Measurements from ENCODE around the gene ST6GALNAC6. TPM values are rescaled to one million over a fixed set of nuclear protein-coding genes. Genes with fewer than 3 reads are reported as not detected.

ST6GALNAC6 gene
- total and polyA plus RNA-seq, 2 of the 8 experiments (the other 6 are each of a cell fraction or from before 2014, with no cell fraction given), result 43.7 to 64.4 TPM

GRCh38 chr9:127947841-127948710, 48.7 kb upstream of the ST6GALNAC6 start:
- Histone ChIP-seq H4K5ac (ENCODE audit: insufficient read length, low read depth, low read length) (no peak overlapping the region), H3K4me2 (ENCODE audit: insufficient read depth in 1 of 2, low read depth in 2 of 2, low read length in 2 of 2) (no peak overlapping the region), H3K14ac (ENCODE audit: insufficient read length) (no peak overlapping the region), H3K56ac (replicated peaks; ENCODE audit: insufficient read length, low read depth, low read length) (no peak overlapping the region), H3K79me2 (ENCODE audit: control insufficient read depth in 1 of 2, insufficient read depth in 2 of 2, low read length in 2 of 2) (peaks cover 0 to 15% of the 10 kb centered on the region in 2 experiments; a peak in 1 of 4 replicates), H4K8ac (ENCODE audit: extremely low read depth, insufficient read depth, low read length) (no peak overlapping the region), H2BK20ac (ENCODE audit: low read length) (no peak overlapping the region), H2BK120ac (replicated peaks; ENCODE audit: low read depth, low read length) (no peak overlapping the region), H3K9me3 (ENCODE audit: insufficient read depth in 2 of 2, low read depth in 1 of 2, low read length in 1 of 2) (no peaks in the 10 kb centered on the region), H2BK15ac (ENCODE audit: low read length) (no peak overlapping the region), H4K91ac (replicated peaks; ENCODE audit: insufficient read length, low read length) (no peak overlapping the region), H3K23me2 (ENCODE audit: low read depth, low read length) (no peaks in the 10 kb centered on the region), H2AFZ (ENCODE audit: low read length) (no peak overlapping the region), H3K9ac (replicated peaks in 1 of 4; ENCODE audit: extremely low read depth in 1 of 4, low read depth in 3 of 4, low read length in 3 of 4) (no peak overlapping the region), H3K27ac (ENCODE audit: low read depth, low read length) (peak overlapping the region; percentile 15; the same call in 1 of the 2 replicates), H3K36me3 (ENCODE audit: control insufficient read depth in 2 of 4, insufficient read depth in 4 of 4, low read length in 3 of 4) (peaks cover 4 to 13% (median 6%) of the 10 kb centered on the region in 4 experiments; a peak in 7 of 8 replicates), H4K20me1 (replicated peaks in 1 of 2; ENCODE audit: control insufficient read depth in 1 of 2, insufficient read depth in 2 of 2, low read length in 2 of 2) (peaks cover 15 to 20% of the 10 kb centered on the region in 2 experiments), H3K4me3 (ENCODE audit: extremely low read depth in 1 of 4, insufficient read depth in 2 of 4, low read depth in 3 of 4, low read length in 4 of 4) (no peak overlapping the region), H3K23ac (ENCODE audit: insufficient read length) (no peak overlapping the region), H3K27me3 (replicated peaks in 1 of 4; ENCODE audit: control insufficient read depth in 3 of 4, extremely low read depth in 1 of 4, insufficient read depth in 3 of 4, low read length in 3 of 4) (no peaks in the 10 kb centered on the region), H3K4me1 (replicated peaks in 1 of 4; ENCODE audit: control insufficient read depth in 3 of 4, insufficient read depth in 4 of 4, low read length in 3 of 4) (peaks cover 0 to 8% (median 1%) of the 10 kb centered on the region in 4 experiments; a peak in 4 of 7 replicates), H3K79me1 (ENCODE audit: low read depth, low read length) (peaks cover 9% of the 10 kb centered on the region; the same call in 1 of the 2 replicates), H3K4ac (replicated peaks; ENCODE audit: insufficient read length, low read depth, low read length) (no peak overlapping the region), H2BK5ac (ENCODE audit: low read depth, low read length) (peak overlapping the region; percentile 53; the same call in 1 of the 2 replicates), H2BK12ac (ENCODE audit: low read depth, low read length) (no peak overlapping the region), H2AK5ac (ENCODE audit: low read depth, low read length) (no peak overlapping the region), H3K18ac (ENCODE audit: extremely low read depth, low read length) (no peak overlapping the region)
- CTCF ChIA-PET (ENCODE audit: partially characterized antibody), result interaction anchor here (0.7 to 35.5 kb wide), 6 partner anchors 14 to 122 kb away, joined by 3 to 825 read pairs (median 4); no protein-coding TSS in a partner anchor
- 87% methylated on average over 17 of the region's 17 CpGs; no CpG with 5 or more reads in 1 of the 2 experiments for WGBS, 2 experiments (ENCODE audit: extremely low coverage in 1 of 2, insufficient coverage in 1 of 2, insufficient read length in 1 of 2, insufficient replicate concordance in 2 of 2, low coverage in 1 of 2, low lambda C conversion rate in 2 of 2, missing lambda C conversion rate in 1 of 2)
- DNase-seq (ENCODE audit: low read depth in 1 of 2, low spot score in 2 of 2) (no peak), FAIRE-seq (no peak)
- POLR2A ChIA-PET (ENCODE audit: partially characterized antibody), result interaction anchor here (1.1 to 1.7 kb wide), 3 partner anchors 31 to 131 kb away, joined by 3 to 5 read pairs (median 3); no protein-coding TSS in a partner anchor
- TF ChIP-seq POU5F1 (IDR thresholded peaks at IDR 0.05; ENCODE audit: low read depth, low read length), result no peak
- no peak for TF ChIP-seq GTF2F1 (IDR thresholded peaks at IDR 0.05; ENCODE audit: borderline replicate concordance, low read depth, low read length)
- no peak for TF ChIP-seq KDM5A (IDR thresholded peaks at IDR 0.05; ENCODE audit: low read length)
- no peak for TF ChIP-seq SP1 (IDR thresholded peaks at IDR 0.05; ENCODE audit: low read depth, low read length)
- TF ChIP-seq YY1 (IDR thresholded peaks at IDR 0.05; ENCODE audit: low read depth, low read length), result no peak
- TF ChIP-seq TAF1 (IDR thresholded peaks at IDR 0.05; ENCODE audit: low read depth, low read length), result no peak
- TF ChIP-seq BCL11A (IDR thresholded peaks at IDR 0.05; ENCODE audit: low read depth in 2 of 2, low read length in 2 of 2), result no peak
- no peak for TF ChIP-seq HDAC2 (IDR thresholded peaks at IDR 0.05; ENCODE audit: borderline replicate concordance in 1 of 2, low read depth in 2 of 2, low read length in 2 of 2)
- no peak for TF ChIP-seq TEAD4 (IDR thresholded peaks at IDR 0.05; ENCODE audit: low read depth, low read length)
- TF ChIP-seq CEBPB (IDR thresholded peaks at IDR 0.05; ENCODE audit: low read depth, low read length), result no peak
- TF ChIP-seq CBX8 (IDR thresholded peaks at IDR 0.05; ENCODE audit: borderline replicate concordance, low read depth, low read length), result no peak
- TF ChIP-seq NANOG (IDR thresholded peaks at IDR 0.05; ENCODE audit: insufficient read depth, low read depth, low read length, poor library complexity, severe bottlenecking), result no peak
